ENCODE results near the gene MAP4K3.

Gene MAP4K3

GRCh38 chr2:39436592-39437521 lies at the start of gene MAP4K3:
MAP4K3 (minus strand) TSS chr2:39437285; CDS start chr2:39436987, 298 bp downstream.
- FAIRE-seq (no peak), DNase-seq (ENCODE audit: low spot score) (peak; percentile 86)

GRCh38 chr2:39486071-39486470 lies 49.0 kb upstream of the MAP4K3 start:
- FAIRE-seq: no peak
- no peak for DNase-seq (ENCODE audit: low spot score)

GRCh38 chr2:39484620-39485495 lies 47.8 kb upstream of the MAP4K3 start:
- DNase-seq (ENCODE audit: low spot score): no peak
- FAIRE-seq: no peak

DNA sequence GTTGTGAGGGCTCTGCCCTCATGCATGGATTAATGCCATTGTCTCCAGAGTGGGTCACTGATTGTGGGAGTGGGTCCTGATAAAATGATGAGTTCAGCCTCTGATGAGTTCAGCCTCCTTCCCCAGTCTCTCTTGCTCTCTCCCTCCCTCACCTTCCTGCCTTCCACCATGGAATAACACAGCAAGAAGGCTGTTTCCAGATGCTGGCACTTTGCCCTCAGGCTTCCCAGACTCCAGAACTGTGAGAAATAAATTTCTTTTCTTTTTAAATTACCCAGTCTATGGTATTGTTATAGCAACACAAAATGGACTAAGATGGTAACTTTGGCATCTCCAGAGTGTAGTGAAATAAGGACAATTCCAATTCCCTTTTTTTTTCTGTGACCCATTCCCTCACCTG lies 47.1 kb upstream of the MAP4K3 start:
- no peak for DNase-seq (ENCODE audit: low spot score)
- FAIRE-seq: no peak

DNA sequence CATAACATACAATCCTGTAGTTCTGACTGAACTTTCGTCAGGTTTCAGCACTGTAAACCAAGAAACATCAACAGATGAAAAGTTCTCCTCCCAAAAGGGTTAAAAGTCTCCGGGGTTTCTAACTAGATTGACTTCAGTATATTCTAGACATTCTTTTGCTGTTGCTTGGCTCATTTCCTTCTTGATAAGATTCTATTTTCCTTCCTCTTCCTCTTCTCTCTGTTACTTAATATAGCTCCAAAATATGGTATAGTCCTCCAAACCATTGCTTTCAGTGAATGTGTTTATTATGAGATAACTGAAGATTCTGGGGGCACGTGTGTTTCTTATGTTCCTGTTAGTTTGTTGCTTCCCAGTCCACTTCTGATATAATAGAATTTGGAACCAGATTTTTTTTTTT lies 46.4 kb upstream of the MAP4K3 start:
- FAIRE-seq (no peak), DNase-seq (ENCODE audit: low spot score) (no peak)

DNA sequence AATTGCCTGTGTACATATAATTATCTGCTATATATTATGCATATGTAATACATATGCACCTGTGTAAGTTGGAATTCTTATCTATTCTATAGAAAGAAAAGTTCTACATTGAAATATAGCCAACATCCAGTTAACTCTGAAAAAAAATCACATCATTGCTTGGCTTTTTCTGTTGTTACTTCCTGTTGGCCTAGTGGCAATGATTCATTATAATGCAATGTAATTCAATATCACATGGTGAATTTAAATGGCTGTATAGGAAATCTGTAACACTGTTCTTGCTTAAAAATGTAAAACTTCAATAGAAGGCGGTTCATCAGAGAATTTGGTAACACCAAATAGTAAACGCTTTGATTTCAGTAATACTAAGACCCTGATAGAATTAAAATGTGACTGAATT lies 44.5 kb upstream of the MAP4K3 start:
- peak; percentile 65 for DNase-seq (ENCODE audit: low spot score)

DNA sequence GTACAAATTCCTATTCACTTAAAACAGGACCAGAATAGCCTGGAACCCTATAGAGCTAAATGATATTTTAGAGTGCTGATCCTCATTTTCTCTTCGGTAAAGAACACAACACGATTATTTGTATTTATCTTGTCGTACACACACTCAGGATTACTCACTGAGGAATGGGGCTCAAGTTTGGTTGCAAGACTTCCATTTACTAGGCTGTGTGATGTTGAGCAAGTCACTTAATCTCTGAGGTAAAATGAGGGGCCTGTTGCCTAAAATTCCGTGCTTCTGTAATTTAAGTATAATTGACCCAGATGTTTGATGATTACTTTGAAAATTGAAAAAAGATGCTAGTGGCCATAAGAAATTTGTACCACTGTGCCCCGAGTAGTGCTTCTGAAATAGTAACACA lies 42.6 kb upstream of the MAP4K3 start:
- DNase-seq (ENCODE audit: low spot score) (no peak), FAIRE-seq (no peak)

More for the DNA sequence above, 44.5 kb upstream of the MAP4K3 start:
- FAIRE-seq: peak; percentile 85

GRCh38 chr2:39479053-39479670 lies 42.1 kb upstream of the MAP4K3 start:
- FAIRE-seq (no peak), DNase-seq (ENCODE audit: low spot score) (no peak)

DNA sequence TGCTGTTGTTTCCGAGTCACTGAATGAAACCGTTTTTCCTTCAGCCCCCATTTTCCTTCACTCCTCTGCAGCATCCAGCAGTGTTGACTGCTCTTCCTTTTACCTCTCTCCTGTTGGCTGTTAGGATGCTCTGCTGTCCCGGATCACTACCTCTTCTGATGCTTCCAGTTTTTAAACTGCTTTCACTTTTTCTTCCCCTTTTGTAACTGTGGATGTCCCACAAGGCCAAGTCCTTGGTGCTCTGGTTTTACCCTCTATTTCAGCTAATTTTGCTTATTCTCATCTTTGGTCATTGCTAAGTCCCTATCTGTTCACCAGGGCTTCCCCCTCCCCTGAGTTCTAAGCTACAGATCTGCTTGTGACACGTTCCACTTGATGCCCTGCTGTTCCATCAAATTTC lies 39.4 kb upstream of the MAP4K3 start:
- FAIRE-seq (no peak), DNase-seq (ENCODE audit: low spot score) (no peak)

- DNase-seq (ENCODE audit: low spot score) (no peak), FAIRE-seq (no peak)
Measured at GRCh38 chr2:39475006-39475405, 37.9 kb upstream of the MAP4K3 start.

- FAIRE-seq (no peak), DNase-seq (ENCODE audit: low spot score) (no peak)
Measured at GRCh38 chr2:39470580-39470979, 33.5 kb upstream of the MAP4K3 start.

GRCh38 chr2:39469807-39470206 lies 32.7 kb upstream of the MAP4K3 start:
- FAIRE-seq: no peak
- DNase-seq (ENCODE audit: low spot score): no peak

DNA sequence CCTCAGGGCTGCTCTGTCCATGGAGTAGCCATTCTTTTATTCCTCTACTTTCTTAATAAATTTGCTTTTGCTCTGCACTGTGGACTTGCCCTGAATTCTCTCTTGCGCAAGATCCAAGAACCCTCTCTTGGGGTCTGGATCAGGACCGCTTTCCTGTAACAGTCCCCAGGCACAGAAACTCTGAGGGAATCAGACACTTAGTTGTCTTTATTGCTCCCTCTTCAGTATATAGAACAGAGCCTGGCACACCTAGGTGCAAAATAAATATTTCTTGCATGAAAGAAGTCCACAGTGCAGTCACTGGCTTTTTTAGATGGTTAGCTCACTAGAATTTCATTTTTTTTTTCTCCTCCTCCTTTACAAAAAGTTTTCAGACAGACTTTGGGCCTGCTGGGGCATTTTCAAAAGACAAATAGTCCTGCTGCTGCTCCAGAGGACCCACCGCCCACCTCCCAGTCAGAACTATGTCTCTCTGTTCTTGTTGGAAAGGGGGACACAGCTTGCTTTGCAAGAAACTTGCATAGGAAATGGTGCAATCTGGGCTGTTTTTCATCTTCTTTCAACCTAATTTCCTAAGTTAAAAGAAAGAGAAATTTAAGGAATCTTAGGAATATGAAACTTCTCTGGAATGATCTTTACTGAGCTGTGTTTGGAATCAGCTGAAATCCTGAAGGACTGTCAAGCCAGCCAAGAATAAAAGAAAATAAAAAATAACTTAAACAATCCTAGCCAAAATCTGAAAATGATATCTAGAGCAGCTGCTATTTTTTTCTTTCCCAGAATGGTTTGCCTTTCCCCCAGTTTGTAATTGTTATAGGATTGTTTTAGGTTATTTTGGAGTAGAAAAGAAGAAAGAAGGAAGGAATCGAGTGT lies 31.7 kb upstream of the MAP4K3 start:
- no peak for FAIRE-seq
- no peak for DNase-seq (ENCODE audit: low spot score)

GRCh38 chr2:39466311-39466710 lies 29.2 kb upstream of the MAP4K3 start:
- DNase-seq (ENCODE audit: low spot score) (no peak), FAIRE-seq (no peak)

DNA sequence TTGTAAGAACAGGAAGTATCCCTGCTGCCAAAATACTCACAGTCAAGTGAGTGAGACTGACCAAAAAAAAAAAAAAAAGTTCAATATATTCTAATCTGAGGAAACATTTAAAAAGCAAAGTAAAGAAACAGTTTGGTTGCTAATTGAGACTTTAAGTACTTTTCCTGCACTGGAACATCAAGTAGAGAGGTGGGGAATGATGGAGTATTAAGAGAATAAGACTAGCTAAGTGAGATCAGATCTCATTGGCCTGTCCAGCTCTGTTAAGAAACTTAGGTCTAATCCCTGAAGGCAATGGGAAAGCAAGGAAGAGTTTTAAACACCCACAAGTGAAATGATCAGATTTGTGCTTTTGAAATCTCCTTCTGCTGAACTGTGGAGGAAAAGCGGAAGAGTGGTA lies 27.8 kb upstream of the MAP4K3 start:
- FAIRE-seq (no peak), DNase-seq (ENCODE audit: low spot score) (no peak)

GRCh38 chr2:39455826-39456225 lies 18.7 kb upstream of the MAP4K3 start:
- DNase-seq (ENCODE audit: low spot score) (no peak), FAIRE-seq (no peak)

DNA sequence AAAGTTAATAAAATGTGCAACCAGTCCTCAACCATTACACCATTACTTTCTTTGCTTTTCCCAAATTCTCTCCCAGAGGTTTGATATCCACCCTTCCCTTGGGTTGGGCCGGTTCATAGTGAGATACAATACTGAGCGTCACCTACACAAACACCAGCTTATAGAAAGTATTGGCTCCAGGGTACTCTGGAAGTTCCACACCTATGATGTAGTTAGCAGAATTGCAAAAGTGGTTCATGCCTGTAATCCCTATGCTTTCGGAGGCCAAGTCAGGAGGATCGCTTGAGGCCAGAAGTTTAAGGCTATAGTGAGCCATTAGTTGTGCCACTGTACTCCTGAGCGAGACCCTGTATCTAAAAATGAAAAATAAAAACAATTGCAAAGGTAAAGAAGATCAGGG lies 15.3 kb upstream of the MAP4K3 start:
- FAIRE-seq: no peak
- no peak for DNase-seq (ENCODE audit: low spot score)

GRCh38 chr2:39451954-39452353 lies 14.9 kb upstream of the MAP4K3 start:
- FAIRE-seq (no peak), DNase-seq (ENCODE audit: low spot score) (no peak)

DNA sequence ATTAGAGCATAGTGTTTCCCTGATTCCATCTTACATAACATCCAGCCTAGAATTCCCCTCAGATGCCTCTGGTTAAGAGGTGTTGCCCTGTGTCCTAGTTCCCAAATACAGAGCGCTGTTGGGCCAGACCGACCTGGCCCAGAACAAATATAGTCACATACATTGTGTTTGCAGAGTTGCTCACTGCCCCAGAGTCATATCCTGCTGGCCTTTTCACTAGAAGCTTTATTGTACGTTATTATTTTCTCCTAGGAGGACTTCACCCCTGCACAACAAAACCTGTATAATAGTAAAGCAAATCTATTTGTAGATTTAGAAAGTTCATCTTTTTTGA lies 11.1 kb upstream of the MAP4K3 start:
- DNase-seq (ENCODE audit: low spot score) (no peak), FAIRE-seq (no peak)

- FAIRE-seq: no peak
- no peak for DNase-seq (ENCODE audit: low spot score)
Measured at GRCh38 chr2:39447266-39448168, 10.4 kb upstream of the MAP4K3 start.
